Karpas-422 (cell line): ENCODE results near the gene MYL10. TPM values are rescaled to one million over a fixed set of nuclear protein-coding genes. Genes with fewer than 3 reads are reported as not detected.

Experiments
- DNase-seq: peaks from one replicate; pipeline ENCODE4 v3.0.0-alpha.2; 2015
- H2AFZ ChIP-seq: fragments of 200-600 bp; sonication (generic); 2 replicates; pipeline ENCODE4 v1.6.1; 2014; ENCODE audit warnings: antibody characterized with exemption, low read length, mixed read lengths
- H3K27ac ChIP-seq: fragments of 200-600 bp; sonication (generic); 2 replicates; pipeline ENCODE4 v1.5.1; 2014; ENCODE audit warnings: mild to moderate bottlenecking, low read length, moderate library complexity
- H3K27me3 ChIP-seq: fragments of 200-600 bp; sonication (generic); 2 replicates; pipeline ENCODE4 v1.6.1; 2014; ENCODE audit warnings: low read length, mixed read lengths
- H3K36me3 ChIP-seq: fragments of 200-600 bp; sonication (generic); 2 replicates; pipeline ENCODE4 v1.6.1; 2014; ENCODE audit warnings: low read length, mixed read lengths; ENCODE audit not compliant: insufficient read depth
- H3K4me1 ChIP-seq: fragments of 200-600 bp; sonication (generic); 2 replicates; pipeline ENCODE4 v1.6.1; 2014; ENCODE audit warnings: mild to moderate bottlenecking, low read length, mixed read lengths
- H3K4me2 ChIP-seq: fragments of 200-600 bp; sonication (generic); 2 replicates; pipeline ENCODE4 v1.6.1; 2014; ENCODE audit warnings: low read length, low read depth, mild to moderate bottlenecking; ENCODE audit not compliant: poor library complexity, severe bottlenecking
- H3K4me3 ChIP-seq: fragments of 200-600 bp; sonication (generic); 2 replicates; pipeline ENCODE4 v1.5.1; 2014; ENCODE audit warnings: mild to moderate bottlenecking, antibody characterized with exemption, low read length, mixed read lengths
- H3K79me2 ChIP-seq: fragments of 200-600 bp; sonication (generic); 2 replicates; pipeline ENCODE4 v1.6.1; 2014; ENCODE audit warnings: mild to moderate bottlenecking, low read length, mixed read lengths
- H3K9ac ChIP-seq: fragments of 200-600 bp; sonication (generic); 2 replicates; pipeline ENCODE4 v1.6.0; 2014; ENCODE audit warnings: low read length
- H3K9me2 ChIP-seq: fragments of 200-600 bp; sonication (generic), shearing (Covaris generic); replicated peaks from 2 replicates; pipeline ENCODE4 v1.6.0; 2014; ENCODE audit warnings: mild to moderate bottlenecking, low read length, moderate library complexity; ENCODE audit not compliant: insufficient read depth
- H3K9me3 ChIP-seq: fragments of 300-700, 200-600 bp; sonication (generic); 2 replicates; pipeline ENCODE4 v1.6.1; 2014; ENCODE audit warnings: low read length, mixed read lengths
- H4K20me1 ChIP-seq: fragments of 200-600 bp; sonication (generic); 2 replicates; pipeline ENCODE4 v1.6.1; 2014; ENCODE audit warnings: mild to moderate bottlenecking, antibody characterized with exemption, low read length, low read depth; ENCODE audit not compliant: insufficient read depth
- total RNA-seq: library from RNA; depleted of rRNA; stranded (reverse); fragments of >200 nt; shearing (Covaris generic); gene quantifications from 2 replicates; pipeline ENCODE4 v1.2.3, GENCODE V29; 2014; ENCODE audit warnings: low replicate concordance

The MYL10 gene
- total RNA-seq, 1 experiment from 2014 or later, result not detected

GRCh38 chr7:101632641-101633040 is 3.5 kb upstream of the MYL10 start:
- H3K27me3 ChIP-seq, result no peaks in the 10 kb centered on the region
- H3K27ac ChIP-seq, result no peak overlapping the region
- H3K36me3 ChIP-seq, result no peaks in the 10 kb centered on the region

GRCh38 chr7:101631224-101631714 is 2.2 kb upstream of the MYL10 start:
- Histone ChIP-seq H3K36me3 (no peaks in the 10 kb centered on the region), H4K20me1 (no peaks in the 10 kb centered on the region), H3K27me3 (no peaks in the 10 kb centered on the region), H3K4me3 (no peak overlapping the region), H3K9ac (no peak overlapping the region), H3K4me1 (peaks cover under 1% of the 10 kb centered on the region; the same call in 1 of the 2 replicates), H3K27ac (no peak overlapping the region), H3K9me3 (no peaks in the 10 kb centered on the region), H3K4me2 (no peak overlapping the region), H3K9me2 (no peaks in the 10 kb centered on the region), H3K79me2 (no peaks in the 10 kb centered on the region), H2AFZ (no peak overlapping the region)
- no peak for DNase-seq

More at GRCh38 chr7:101632641-101633040, 3.5 kb upstream of the MYL10 start:
- Histone ChIP-seq H3K9ac (no peak overlapping the region), H3K4me1 (no peaks in the 10 kb centered on the region), H2AFZ (no peak overlapping the region), H3K9me2 (no peaks in the 10 kb centered on the region), H3K4me2 (no peak overlapping the region), H3K9me3 (no peaks in the 10 kb centered on the region), H3K79me2 (no peaks in the 10 kb centered on the region), H3K4me3 (no peak overlapping the region), H4K20me1 (no peaks in the 10 kb centered on the region)
- DNase-seq, result no peak

DNA sequence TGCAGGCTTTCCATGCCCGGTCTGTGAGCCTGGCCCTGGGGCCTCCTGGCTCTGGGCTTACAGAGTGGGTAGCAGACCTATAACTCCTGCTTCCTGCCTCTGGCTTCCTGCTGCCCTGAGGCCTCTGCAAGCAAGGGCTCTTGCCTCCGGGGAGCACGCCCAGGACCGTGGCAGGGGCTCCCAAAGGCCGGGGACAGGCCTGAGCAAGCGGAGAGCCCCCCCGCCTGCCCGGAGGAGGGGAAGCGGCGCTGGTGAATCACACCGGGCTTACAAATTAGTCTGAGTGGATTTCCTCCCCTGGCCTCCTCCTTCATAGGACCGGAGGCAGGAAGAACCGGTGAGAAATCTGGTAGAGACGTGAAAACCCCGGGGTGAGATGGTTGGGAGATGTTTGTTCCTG is 1.5 kb upstream of the MYL10 start:
- no peak overlapping the region for H3K9ac ChIP-seq
- H3K36me3 ChIP-seq, result no peaks in the 10 kb centered on the region
- H4K20me1 ChIP-seq, result no peaks in the 10 kb centered on the region
- no peak overlapping the region for H3K4me3 ChIP-seq
- H3K27me3 ChIP-seq, result no peaks in the 10 kb centered on the region
- peaks cover 6% of the 10 kb centered on the region; the same call in 1 of the 2 replicates for H3K4me1 ChIP-seq
- H3K27ac ChIP-seq, result no peak overlapping the region
- no peaks in the 10 kb centered on the region for H3K79me2 ChIP-seq
- no peaks in the 10 kb centered on the region for H3K9me3 ChIP-seq
- no peak overlapping the region for H3K4me2 ChIP-seq
- DNase-seq, result no peak
- no peak overlapping the region for H2AFZ ChIP-seq
- H3K9me2 ChIP-seq, result no peaks in the 10 kb centered on the region

DNA sequence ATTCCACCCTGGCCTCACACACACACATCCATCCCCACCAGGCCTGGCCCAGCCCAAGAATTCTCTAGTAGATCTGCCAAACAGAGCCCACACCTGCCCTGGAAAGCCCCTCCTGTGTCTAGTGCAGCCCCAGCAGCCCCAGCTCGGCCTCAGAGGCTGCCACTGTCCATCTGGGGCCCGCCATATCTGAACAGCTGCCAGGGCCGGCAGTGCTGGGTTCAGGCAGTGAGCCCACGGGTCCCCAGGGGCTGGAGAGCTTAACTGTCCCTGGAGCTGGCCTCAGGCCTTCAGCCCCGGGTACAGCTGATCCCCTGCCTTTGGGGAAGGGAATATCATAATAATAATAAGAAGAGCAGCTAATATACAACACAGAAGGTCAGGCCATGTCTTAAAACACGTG is 574 bp downstream of the MYL10 start:
- Histone ChIP-seq H3K4me2 (no peak overlapping the region), H3K79me2 (no peaks in the 10 kb centered on the region), H3K9me2 (no peaks in the 10 kb centered on the region), H3K4me1 (peaks cover 8% of the 10 kb centered on the region; the same call in 1 of the 2 replicates), H3K9me3 (no peaks in the 10 kb centered on the region), H3K27ac (no peak overlapping the region), H3K36me3 (no peaks in the 10 kb centered on the region), H3K9ac (no peak overlapping the region), H3K4me3 (no peak overlapping the region), H3K27me3 (no peaks in the 10 kb centered on the region), H2AFZ (no peak overlapping the region), H4K20me1 (no peaks in the 10 kb centered on the region)
- DNase-seq, result no peak

DNA sequence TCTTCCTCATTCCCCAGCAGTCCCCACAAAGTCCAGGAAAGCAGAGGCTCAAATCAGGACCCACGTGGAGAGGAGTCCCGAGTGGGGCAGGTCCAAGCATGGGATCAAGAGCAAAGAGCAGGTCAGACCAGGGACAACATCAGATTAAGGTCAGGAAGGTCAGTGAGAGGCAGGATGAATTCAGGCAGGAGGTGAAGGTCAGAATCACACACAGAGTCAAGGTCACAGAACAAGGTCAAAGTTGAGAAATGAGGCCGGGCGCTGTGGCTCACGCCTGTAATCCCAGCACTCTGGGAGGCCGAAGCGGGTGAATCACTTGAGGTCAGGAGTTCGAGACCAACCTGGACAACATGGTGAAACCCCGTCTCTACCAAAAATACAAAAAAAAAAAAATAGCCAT is 2.3 kb downstream of the MYL10 start:
- Histone ChIP-seq H3K27me3 (no peaks in the 10 kb centered on the region), H2AFZ (no peak overlapping the region), H3K4me2 (no peak overlapping the region)

GRCh38 chr7:101626069-101626671 is 2.9 kb downstream of the MYL10 start:
- Histone ChIP-seq H3K4me2 (no peak overlapping the region), H3K9me3 (no peaks in the 10 kb centered on the region), H3K4me1 (peaks cover 8% of the 10 kb centered on the region; the same call in 1 of the 2 replicates), H2AFZ (no peak overlapping the region), H3K9ac (no peak overlapping the region), H3K36me3 (no peaks in the 10 kb centered on the region), H3K27me3 (no peaks in the 10 kb centered on the region), H3K27ac (no peak overlapping the region), H4K20me1 (no peaks in the 10 kb centered on the region), H3K4me3 (no peak overlapping the region), H3K79me2 (no peaks in the 10 kb centered on the region), H3K9me2 (no peaks in the 10 kb centered on the region)
- DNase-seq, result no peak

More for the DNA sequence above, 2.3 kb downstream of the MYL10 start:
- no peak overlapping the region for H3K9ac ChIP-seq
- H3K9me3 ChIP-seq, result no peaks in the 10 kb centered on the region
- no peaks in the 10 kb centered on the region for H3K9me2 ChIP-seq
- no peak for DNase-seq
- no peaks in the 10 kb centered on the region for H4K20me1 ChIP-seq
- H3K4me3 ChIP-seq, result no peak overlapping the region
- peaks cover 8% of the 10 kb centered on the region; the same call in 1 of the 2 replicates for H3K4me1 ChIP-seq
- no peaks in the 10 kb centered on the region for H3K79me2 ChIP-seq
- no peaks in the 10 kb centered on the region for H3K36me3 ChIP-seq
- no peak overlapping the region for H3K27ac ChIP-seq

- Histone ChIP-seq H3K4me1 (peaks cover 8% of the 10 kb centered on the region; the same call in 1 of the 2 replicates), H3K9me3 (no peaks in the 10 kb centered on the region), H2AFZ (no peak overlapping the region), H3K36me3 (no peaks in the 10 kb centered on the region), H3K9ac (no peak overlapping the region), H3K27ac (no peak overlapping the region), H3K4me2 (no peak overlapping the region), H3K27me3 (no peaks in the 10 kb centered on the region), H3K9me2 (no peaks in the 10 kb centered on the region), H4K20me1 (no peaks in the 10 kb centered on the region), H3K79me2 (no peaks in the 10 kb centered on the region), H3K4me3 (no peak overlapping the region)
- DNase-seq, result no peak
Observed at GRCh38 chr7:101625031-101625791, 3.9 kb downstream of the MYL10 start.

GRCh38 chr7:101624246-101625001 is 4.7 kb downstream of the MYL10 start:
- H3K27ac ChIP-seq, result no peak overlapping the region
- peaks cover 8% of the 10 kb centered on the region; the same call in 1 of the 2 replicates for H3K4me1 ChIP-seq
- no peak overlapping the region for H3K4me3 ChIP-seq
- H3K36me3 ChIP-seq, result no peaks in the 10 kb centered on the region
- H2AFZ ChIP-seq, result no peak overlapping the region
- no peaks in the 10 kb centered on the region for H3K9me2 ChIP-seq
- no peak for DNase-seq
- H3K79me2 ChIP-seq, result no peaks in the 10 kb centered on the region
- H3K9me3 ChIP-seq, result no peaks in the 10 kb centered on the region
- H4K20me1 ChIP-seq, result no peaks in the 10 kb centered on the region
- no peak overlapping the region for H3K4me2 ChIP-seq
- H3K9ac ChIP-seq, result no peak overlapping the region
- no peaks in the 10 kb centered on the region for H3K27me3 ChIP-seq
